NCI-H128 (cell line): Measurements from ENCODE around the gene SPATC1L.

Experiments used
- DNase-seq: peaks from one replicate; lab custom pipeline; 2025; ENCODE audit not compliant: unreplicated experiment; lab: John Stamatoyannopoulos, UW

The SPATC1L gene

DNA sequence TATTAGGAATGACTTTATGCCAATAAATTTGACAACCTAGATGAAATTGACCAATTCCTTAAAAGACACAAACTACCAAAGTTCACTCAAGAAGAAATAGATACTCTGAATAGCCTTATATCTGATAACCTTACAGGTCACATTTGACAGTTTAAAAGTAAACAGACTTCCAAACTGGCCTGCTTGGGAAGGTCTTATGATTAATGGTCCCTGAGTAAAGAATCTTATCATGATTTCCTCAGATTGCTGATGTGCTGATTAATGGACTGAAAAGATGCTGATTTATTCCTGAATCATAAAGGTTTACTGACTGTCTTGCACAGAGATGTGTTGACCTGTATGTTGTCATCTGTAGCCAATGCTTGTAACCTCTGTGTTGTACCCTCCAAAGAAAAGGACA is 19.2 kb downstream of the SPATC1L start:
- DNase-seq, result no peak

DNA sequence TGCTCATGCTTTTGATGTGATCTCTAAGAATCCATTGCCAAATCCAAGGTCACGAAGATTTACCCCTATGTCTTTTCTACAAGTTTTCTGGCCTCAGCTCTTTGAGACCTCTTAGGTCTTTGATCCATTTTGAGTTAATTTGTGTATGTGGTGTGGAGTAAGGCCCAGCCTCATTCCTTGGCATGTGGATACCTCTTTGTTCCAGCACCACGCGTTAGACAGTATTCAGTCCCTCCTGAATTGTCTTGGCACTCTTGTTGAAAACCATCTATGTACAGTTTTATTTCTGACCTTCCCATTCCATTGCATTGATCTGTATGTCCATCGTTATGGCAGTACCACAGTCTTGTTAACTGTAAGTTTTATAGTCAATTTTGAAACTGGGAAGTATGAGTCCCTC is 20.9 kb downstream of the SPATC1L start:
- no peak for DNase-seq

DNA sequence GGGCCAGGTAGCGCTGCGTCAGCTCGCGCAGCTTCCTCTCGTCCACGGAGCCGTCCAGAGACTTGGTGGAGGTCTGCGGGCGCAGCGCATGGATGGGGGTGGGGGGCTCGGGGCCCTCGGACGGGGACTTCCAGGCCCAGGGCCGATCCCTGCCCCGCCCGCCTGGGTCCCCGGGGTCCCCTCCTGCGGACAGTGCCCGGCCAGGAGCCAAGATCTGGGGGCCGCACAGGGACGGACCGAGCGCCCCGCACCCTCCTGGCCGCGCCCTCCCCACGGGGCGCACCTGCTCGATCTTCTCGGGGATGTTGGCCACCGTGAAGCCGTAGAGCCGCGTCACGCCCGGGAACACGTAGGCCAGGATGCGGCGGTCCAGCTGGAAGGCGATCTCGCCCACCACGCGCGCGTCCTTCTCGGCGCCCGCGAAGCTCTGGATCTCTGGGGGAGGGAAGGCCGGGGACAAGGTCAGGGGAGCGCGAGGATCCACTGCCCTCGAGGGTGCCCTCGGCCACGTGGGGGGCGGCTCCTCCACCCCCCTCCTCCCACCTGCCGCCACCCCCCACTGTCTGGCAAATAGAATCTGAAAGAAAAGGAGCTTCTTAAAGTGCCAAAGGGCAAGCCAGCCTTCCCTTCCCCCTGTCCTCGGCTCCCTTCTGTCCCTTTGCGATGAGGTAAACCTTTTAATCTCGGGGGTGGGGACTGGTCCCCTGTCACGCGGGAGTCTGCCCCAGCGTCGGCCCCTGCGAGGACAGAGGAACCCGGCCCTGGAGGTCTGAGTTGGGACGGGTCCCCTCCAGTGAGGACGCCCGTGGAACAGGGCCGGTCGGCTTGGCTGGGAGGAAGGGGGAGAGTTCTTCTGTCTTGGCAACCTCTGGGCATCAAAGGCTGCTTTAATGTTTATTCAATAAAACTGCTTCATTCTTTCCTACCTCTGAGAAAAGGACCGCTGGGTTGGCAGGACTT is 22.3 kb downstream of the SPATC1L start:
- DNase-seq, result no peak

DNA sequence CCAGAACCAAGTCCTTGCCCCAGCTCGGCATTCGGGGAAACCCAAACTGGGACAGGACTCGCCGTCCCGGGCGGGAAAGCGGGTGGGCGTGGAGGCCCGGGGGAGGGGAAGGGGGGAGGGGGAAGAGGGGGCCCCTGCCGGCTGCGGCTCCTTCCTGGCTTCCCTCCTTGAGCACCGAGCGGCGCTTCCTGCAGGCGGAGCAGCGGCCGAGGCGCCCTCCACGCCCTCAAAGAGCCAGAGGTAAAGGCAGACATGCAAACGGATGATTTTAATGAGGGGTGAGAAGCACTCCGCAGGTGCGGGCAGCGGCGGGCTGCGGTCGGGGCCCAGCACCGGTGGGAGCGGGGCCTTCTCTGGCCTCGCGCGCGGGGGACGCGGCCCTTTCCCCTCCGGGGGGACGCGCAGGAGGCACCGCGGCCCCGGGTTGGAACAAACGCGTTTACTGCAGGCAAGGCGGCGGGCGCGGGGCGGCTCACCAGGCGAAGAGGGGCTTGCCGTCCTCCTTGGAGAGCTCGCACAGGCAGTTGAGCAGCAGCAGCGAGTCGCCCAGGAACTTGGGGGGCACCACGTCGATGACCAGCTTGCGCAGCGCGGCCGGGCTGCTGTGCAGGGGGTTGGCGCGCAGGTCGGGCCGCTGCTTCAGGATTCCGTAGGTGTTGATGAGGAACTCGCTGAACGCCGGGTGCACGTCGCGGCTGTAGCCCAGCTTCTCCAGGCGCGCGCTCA is 23.2 kb downstream of the SPATC1L start:
- DNase-seq, result no peak

DNA sequence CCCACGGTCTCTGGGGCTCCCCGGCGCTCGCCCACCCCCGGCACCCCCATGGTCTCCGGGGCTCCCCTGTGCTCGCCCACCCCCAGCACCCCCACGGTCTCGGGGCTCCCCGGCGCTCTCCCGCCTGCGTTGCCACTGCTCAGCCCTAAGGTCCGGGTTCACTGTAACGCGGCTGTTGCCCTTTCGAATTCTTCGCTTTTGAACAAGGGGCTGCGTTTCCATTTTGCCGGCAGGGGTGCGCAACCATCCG is 23.7 kb downstream of the SPATC1L start:
- no peak for DNase-seq

DNA sequence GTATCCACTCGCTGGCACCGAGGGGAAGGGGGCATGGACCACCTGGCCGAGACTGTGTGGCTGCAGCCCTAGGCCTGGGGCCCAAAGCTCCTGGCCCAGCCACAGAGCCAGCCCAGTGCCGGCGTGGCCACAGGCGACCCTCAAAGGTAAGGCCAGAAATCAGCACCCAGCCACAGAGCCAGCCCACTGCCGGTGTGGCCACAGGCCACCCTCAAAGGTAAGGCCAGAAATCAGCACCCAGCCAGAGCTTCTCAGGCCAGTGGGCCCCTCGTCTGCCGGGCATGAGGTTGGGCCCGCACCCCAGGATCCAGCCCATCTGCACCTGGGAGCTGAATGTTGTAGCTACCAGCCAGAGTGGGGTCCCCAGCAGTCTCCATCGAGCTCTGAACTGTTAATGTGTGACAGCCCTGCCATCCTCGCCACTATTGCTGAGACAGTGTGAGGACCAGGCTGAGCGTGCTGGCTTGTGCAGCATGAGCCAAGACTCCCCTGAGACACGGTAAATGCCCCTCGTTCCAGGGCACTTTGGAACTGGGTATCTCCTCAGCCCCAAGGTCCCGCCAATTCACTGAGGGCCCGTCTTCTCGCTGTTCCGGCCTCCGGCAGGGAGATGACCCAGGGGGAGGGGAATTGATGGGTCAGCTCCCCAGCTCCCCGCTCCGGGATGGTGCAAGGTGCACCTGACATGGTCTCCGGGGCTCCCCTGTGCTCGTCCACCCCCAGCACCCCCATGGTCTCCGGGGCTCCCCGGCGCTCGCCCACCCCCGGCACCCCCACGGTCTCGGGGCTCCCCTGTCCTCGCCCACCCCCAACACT is 24.2 kb downstream of the SPATC1L start:
- no peak for DNase-seq

DNA sequence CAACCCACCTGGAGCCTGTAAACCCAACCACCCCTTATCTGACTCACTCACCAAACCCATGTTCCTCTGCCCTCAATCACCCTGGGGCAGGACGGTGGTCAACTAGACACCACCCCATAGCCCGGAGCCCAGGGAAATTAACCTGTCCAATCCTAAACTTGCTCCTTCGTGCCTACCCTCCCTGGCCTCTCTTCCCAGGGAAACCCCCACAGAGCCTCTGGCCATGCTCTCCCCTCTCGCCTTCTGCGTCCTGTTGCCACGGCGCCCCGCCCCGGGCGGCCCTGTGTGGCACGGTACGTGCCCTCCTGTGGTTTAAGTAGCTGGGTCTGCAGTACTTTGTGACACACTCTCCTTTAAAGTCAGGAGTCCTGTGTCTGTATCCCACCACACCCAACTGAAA is 24.9 kb downstream of the SPATC1L start:
- no peak for DNase-seq

DNA sequence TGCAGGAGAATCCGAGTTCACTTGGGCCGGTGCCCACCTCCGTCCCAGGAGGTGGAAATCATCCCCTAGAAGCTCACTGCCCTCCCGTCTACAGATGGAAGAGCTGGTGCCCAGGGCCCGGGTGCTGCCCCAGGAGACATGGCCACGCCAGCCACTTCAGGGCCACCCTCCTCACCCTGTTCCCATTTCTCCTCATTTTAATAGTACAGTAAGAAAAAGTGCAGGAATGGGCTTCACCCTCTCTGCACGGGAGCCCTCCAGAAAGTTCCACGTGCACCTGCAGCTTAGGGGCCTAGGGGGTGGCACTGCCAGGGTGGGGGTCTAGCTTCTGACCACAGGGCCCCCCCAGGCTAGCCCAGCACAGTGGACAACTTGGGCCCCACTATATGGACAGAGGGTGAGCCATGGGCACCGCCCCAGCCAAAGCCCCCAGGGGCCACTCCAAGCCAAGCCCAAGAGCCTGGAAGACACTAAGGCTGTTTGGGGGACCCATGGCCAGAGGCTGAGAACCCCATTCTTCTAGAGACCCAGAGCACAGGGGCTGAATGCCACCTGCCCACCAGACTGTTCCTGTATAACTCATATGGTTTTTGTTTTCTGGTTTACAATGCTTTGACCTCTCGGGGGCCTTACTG is 25.5 kb downstream of the SPATC1L start:
- no peak for DNase-seq

DNA sequence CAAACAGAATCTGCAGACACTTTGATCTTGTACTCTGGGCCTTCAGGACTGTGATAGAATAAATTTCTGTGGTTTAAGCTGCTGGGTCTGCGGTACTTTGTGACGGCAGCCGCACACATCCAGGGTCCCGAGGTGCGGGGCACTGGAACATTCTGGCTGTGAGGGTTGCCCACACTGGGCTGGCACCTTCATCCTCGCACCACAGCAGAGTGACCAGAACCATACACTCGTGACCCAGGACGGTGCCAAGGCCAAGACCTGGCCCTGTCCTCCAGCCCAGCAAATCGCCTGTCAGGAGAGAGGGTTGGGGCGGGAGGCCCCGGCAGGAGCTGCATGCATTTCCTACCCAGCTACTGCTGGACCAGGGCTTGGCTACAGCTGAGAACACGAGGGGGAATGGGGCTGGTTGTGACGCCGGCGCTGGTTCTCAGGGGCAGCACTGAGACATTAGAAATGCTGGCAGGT is 26.2 kb downstream of the SPATC1L start:
- no peak for DNase-seq

DNA sequence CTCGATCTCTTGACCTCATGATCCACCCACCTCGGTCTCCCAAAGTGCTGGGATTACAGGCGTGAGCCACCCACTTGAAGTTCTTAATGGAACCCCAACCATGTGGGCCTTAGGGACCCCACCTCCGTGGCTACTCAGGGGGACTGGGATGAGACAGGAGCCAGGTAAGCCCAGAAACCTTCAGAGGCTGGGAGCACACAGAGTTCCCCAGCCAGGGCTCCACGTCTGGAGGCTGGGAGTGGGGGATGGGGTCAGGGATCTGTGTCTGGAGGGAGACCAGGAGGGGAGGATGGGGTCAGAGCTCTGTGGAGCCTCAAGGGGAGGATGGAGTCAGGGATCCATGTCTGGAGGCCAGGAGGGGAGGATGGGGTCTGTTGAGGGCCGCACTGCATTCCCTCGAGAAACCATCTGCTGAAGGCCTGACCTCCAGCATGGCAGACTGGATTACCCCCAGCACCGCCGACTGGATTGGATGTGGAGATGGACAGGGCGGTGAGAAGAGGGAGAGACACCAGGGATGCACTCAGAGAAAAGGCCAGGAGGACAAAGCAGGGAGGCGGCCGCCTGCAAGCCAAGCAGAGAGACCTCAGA is 26.8 kb downstream of the SPATC1L start:
- no peak for DNase-seq

DNA sequence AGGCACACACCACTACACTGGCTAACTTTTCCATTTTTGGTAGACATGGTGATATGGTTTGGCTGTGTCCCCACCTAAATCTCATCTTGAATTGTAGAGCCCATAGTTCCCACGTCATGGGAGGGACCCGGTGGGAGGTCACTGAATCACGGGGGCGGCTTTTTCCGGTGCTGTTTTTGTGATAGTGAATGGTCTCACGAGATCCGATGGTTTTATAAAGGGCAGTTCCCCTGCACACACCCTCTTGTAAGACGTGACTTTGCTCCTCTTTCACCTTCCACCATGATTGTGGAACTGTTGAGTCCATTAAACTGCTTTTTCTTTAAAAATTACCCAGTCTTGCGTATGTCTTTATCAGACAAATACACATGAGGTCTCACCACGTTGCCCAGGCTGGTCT is 27.6 kb downstream of the SPATC1L start:
- no peak for DNase-seq

DNA sequence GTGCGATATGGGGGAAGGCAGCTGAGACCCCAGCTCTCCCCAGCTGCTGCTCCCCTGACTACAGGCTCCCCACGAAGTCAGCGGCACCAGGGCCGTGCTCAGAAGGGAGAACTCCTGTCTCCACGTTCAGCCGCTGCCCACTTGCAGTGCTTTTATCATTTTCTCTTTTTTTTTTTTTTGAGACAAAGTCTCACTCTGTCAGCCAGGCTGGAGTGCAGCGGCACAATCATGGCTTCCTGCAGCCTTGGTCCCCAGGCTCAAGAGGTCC is 27.9 kb downstream of the SPATC1L start:
- DNase-seq, result no peak

DNA sequence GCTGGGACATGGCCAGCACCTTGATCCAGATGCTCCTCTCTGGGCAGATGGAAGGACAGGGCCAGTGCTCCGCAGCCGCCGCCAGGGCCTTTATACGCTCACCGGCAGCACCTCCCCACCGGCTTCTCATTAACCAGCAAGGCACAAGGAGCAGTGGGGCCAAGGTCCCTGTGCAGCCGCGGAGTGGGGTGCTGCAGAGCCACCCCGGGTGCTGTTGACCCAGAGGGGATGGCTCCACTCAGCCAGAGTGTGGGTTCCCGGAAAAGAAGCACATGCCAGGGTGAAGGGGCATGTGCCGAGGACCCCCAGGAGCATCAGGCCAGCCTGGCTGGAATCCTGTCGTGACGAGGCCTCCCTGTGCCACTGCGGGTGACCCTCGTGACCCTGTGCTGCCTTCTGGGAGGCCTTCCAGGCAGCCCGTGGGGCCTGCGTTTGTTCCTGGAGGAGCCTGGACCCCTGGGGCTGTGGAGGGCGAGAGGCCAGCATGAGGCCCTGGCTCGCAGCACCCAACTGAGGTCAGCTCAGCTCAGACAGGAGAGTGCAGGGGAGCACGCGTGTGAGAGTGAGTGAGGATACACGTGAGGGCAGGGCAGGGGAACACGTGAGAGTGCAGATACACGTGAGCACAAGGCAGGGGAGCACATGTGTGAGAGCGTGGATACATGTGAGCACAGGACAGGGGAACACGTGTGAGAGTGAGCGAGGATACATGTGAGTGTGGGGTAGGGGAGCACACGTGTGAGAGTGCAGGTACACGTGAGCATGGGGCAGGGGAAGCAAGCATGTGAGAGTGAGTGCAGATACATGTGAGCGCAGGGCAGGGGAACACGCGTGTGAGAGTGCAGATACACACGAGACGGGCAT is 28.5 kb downstream of the SPATC1L start, which contains the start of gene FTCD:
Gene FTCD, minus strand, starts transcription at position 66 of the 864 bp plus-strand sequence. Its CDS starts 56 bp downstream, at position 10.
- DNase-seq, result no peak

DNA sequence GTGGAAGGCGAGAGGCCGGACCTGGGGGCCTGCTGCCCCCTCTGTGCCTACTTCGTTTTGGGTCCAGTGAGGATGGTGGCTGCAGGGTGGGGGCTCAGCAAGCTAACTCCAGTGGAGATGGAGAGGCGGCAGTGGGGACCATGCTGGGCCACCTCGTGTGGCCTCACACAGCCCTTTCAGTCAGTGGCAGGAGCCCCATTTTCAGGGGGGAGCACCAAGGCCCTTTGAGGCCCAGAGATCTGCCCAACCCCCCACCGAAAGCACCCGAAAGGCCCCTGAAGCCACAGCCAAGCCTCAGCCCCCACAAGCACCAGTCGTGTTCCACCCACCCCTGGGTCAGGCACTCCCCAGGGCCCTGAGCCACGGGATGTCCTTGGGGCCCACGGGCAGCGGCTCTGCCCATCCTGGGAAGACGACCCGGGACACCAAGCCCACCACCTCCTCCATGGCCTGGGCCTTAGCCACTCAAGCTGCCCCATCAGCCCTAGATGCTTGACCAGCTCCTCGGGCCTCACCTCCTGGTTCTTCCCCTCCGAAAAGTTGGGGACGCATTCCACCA is 29.2 kb downstream of the SPATC1L start:
- DNase-seq, result no peak

DNA sequence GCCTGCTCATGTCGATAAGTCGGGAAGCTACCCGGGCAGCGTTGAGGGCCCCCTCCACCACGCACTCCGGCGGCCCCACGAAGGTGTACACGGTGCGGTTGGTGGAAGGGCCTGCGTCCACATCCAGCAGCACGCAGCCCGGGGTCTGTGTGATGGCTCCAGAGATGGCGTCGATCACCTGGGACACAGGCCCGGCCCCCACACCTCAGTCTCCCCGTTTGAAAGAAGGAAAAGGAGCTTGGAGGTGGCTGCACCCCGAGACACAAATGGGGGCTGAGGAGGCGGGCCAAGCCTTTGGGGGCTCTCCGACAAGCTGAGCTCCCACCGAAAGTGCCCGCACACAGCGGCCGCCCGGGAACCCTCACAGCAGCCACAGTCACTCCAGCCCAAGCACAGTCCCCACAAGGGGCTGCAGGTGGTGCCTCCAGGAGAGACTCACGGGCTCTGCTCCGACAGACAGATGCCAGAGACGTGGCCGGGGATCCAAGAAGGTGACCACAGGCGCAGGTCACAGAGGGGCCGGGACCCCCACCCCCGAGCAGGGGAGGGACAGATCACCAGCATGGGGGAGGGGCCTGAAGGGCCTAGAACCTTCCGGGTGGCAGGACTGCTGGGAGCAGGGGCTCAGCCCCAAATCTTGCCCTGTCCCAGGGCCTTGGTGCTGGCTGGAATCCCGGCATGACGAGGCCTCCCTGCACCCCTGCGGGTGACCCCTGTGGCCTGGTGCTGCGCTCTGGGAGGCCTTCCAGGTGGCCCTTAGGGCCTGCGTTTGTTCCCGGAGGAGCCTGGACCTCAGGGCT is 29.9 kb downstream of the SPATC1L start:
- no peak for DNase-seq

DNA sequence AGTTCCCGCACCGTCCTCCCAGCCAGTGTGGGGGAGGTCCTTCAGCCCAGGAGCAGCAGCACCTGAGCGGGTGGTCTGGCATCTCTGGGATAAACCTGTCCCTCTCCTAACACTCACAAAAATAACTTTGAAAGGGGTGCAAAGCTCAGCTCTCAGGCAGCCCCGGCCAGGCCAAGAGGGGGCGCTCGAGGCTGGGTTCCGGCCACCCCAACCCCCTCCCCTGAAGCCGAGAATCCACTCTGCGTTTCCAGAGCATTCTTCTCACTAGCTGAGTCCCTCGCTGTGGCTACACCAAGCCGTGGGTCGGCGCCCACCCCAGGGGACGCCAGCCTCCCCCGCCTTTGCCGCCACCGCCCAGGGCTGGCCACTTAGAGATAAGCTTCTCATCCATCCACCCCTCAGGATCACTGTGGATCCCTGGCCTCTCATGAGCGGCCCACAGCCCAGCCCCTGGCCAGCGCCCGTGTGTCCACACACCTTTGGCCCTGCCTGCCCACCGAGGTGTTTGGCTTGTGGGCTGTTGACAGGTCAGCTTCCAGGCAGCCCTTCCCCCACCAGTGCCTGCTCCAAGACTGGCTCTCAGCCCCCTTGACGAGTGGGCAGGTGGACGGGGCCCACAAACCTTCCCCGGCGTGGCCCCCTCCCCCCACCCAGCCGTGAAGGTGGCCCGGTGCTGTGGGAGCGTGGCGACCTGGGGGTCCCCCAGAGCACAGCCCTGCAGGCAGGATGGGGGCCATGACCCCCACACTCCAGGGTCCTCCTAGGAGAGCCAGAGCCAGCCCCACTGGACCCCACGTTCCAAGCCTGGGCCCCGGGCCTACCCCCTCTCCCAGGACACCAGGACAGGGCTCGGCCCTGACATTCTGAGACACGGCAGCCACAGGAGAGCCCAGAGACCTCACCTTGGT is 30.8 kb downstream of the SPATC1L start:
- DNase-seq, result no peak

DNA sequence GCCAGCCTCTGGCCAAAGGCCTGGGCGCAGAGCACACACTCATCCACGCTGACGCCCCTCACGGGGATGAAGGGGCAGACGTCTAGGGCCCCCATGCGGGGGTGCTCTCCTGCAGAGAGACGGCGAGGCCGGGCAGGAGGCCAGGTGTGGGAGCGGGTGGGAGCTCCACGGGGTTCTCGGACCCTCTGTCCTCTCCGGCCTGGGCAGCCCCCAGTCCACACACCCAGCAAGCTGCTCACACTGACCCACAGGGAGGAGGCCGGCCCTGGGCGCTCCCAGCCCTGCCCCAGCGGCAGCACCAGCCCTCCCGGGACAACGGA is 31.4 kb downstream of the SPATC1L start:
- no peak for DNase-seq
